Measurements from ENCODE around the gene C1QL1. TPM values are rescaled to one million over a fixed set of nuclear protein-coding genes. Genes with fewer than 3 reads are reported as not detected.

The C1QL1 gene
- total and polyA plus RNA-seq, 2 of the 13 experiments (the other 11 are each of a cell fraction or from before 2014, with no cell fraction given): 0.11 TPM

GRCh38 chr17:44981221-44981968, 13.3 kb upstream of the C1QL1 start (continued):
- no peak for TF ChIP-seq SPEN (CRISPR knock-in tag; IDR thresholded peaks at IDR 0.05; ENCODE audit: low read depth)
- TF ChIP-seq JUN (CRISPR knock-in tag; IDR thresholded peaks at IDR 0.05): peak; percentile 83; the same call in 1 of the 2 replicates
- TF ChIP-seq EP300 (IDR thresholded peaks at IDR 0.05; ENCODE audit: low read depth in 2 of 2, low read length in 2 of 2): peak in 1 of 2 experiments; percentile 49; a peak in 2 of 4 replicates
- no peak for TF ChIP-seq EP300 (CRISPR knock-in tag; IDR thresholded peaks at IDR 0.05; ENCODE audit: borderline replicate concordance)
- no peak for TF ChIP-seq E2F2 (CRISPR knock-in tag; IDR thresholded peaks at IDR 0.05; ENCODE audit: borderline replicate concordance)
- TF ChIP-seq NCOR1 (IDR thresholded peaks at IDR 0.05; ENCODE audit: borderline replicate concordance, low read length): no peak
- no peak for TF ChIP-seq GZF1 (CRISPR knock-in tag; IDR thresholded peaks at IDR 0.05)
- TF ChIP-seq U2AF2 (IDR thresholded peaks at IDR 0.05; ENCODE audit: low read depth, low read length): no peak
- TF ChIP-seq RBM39 (IDR thresholded peaks at IDR 0.05; ENCODE audit: low read depth, low read length, poor library complexity, severe bottlenecking): no peak
- no peak for TF ChIP-seq NPAS2 (CRISPR knock-in tag; IDR thresholded peaks at IDR 0.05; ENCODE audit: borderline replicate concordance)
- TF ChIP-seq ZNF777 (CRISPR knock-in tag; IDR thresholded peaks at IDR 0.05): no peak
- TF ChIP-seq SNRNP70 (IDR thresholded peaks at IDR 0.05; ENCODE audit: low read depth, low read length): no peak
- TF ChIP-seq POLR2AphosphoS2 (IDR thresholded peaks at IDR 0.05; ENCODE audit: low read depth, low read length): no peak
- TF ChIP-seq SKIL (CRISPR knock-in tag; IDR thresholded peaks at IDR 0.05; ENCODE audit: borderline replicate concordance): no peak
- TF ChIP-seq ZMYM4 (CRISPR knock-in tag; IDR thresholded peaks at IDR 0.05): no peak
- no peak for TF ChIP-seq TOPORS (CRISPR knock-in tag; IDR thresholded peaks at IDR 0.05)
- TF ChIP-seq PAX8 (CRISPR knock-in tag; IDR thresholded peaks at IDR 0.05; ENCODE audit: borderline replicate concordance): no peak
- TF ChIP-seq HES4 (CRISPR knock-in tag; IDR thresholded peaks at IDR 0.05; ENCODE audit: borderline replicate concordance): no peak
- no peak for TF ChIP-seq YY1 (IDR thresholded peaks at IDR 0.05; ENCODE audit: insufficient read depth, insufficient replicate concordance, low read depth, low read length)
- TF ChIP-seq KLF9 (CRISPR knock-in tag; IDR thresholded peaks at IDR 0.05; ENCODE audit: low read depth): no peak
- no peak for TF ChIP-seq ZNF30 (CRISPR knock-in tag; IDR thresholded peaks at IDR 0.05)
- no peak for TF ChIP-seq ZNF672 (CRISPR knock-in tag; IDR thresholded peaks at IDR 0.05)
- no peak for TF ChIP-seq ZNF280B (CRISPR knock-in tag; IDR thresholded peaks at IDR 0.05; ENCODE audit: borderline replicate concordance)
- TF ChIP-seq NFKBIZ (CRISPR knock-in tag; IDR thresholded peaks at IDR 0.05): 0 out of 2 replicates have a peak, but pooled peaks have one; percentile 23
- no peak for TF ChIP-seq CHD4 (IDR thresholded peaks at IDR 0.05; ENCODE audit: borderline replicate concordance, low read length)
- TF ChIP-seq TARDBP (CRISPR knock-in tag; IDR thresholded peaks at IDR 0.05): no peak
- TF ChIP-seq CENPT (CRISPR knock-in tag; IDR thresholded peaks at IDR 0.05; ENCODE audit: low read depth): no peak

All from HepG2 (cell line).